GM18868 (cell line): ENCODE results near the gene RFWD3.
"Not testable (repeated sequence)": the region's sequence is repeated elsewhere in the genome, so short reads cannot be mapped to it uniquely, and the experiment has no call there.

Experiments used
- ATAC-seq: cut with Tn5 transposase; IDR thresholded peaks from one replicate; pipeline ENCODE4 v1.9.1; 2021; ENCODE audit warnings: mild to moderate bottlenecking, moderate library complexity; ENCODE audit not compliant: unreplicated experiment

RFWD3 gene

GRCh38 chr16:74666010-74666421, 661 bp downstream of the RFWD3 start:
- no peak for ATAC-seq

GRCh38 chr16:74661064-74661463, 5.6 kb downstream of the RFWD3 start:
- ATAC-seq, result no peak

DNA sequence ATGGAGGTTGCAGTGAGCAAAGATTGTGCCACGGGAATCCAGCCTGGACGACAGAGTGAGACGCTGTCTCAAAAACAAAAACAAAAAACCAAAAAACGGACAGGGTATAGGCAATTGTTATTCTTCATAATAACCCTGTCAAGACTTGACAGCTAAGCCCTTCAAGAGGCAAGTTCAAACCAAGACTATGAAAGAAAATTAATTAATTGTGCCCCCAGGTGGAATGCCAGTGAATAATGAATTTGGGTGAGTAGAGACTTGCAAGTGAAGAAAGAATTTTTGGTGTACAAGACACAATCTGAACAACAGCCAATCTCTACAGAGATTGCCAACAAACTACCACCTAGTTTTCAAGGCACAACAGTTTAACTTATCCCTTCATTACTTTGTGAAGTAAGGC, 6.3 kb downstream of the RFWD3 start:
- ATAC-seq, result no peak

DNA sequence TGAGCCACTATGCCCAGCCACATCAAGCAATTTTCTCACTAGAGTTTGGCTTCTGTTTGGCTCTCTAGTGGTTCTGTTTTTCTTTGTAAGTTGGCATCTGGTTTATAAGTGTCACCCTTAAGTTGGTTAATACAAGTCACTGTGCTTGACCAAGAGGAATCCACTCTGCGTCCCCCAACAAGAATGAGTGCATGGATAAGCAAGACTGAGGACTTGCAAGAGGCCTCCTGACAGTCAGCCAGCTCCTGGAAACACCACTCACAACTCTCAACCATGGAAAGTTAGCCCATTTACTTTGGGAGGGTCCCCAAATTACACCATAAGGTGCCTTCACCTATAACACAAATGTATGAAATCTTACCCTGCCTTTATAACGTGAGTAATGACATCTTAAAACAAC, 7.6 kb downstream of the RFWD3 start:
- no peak for ATAC-seq

DNA sequence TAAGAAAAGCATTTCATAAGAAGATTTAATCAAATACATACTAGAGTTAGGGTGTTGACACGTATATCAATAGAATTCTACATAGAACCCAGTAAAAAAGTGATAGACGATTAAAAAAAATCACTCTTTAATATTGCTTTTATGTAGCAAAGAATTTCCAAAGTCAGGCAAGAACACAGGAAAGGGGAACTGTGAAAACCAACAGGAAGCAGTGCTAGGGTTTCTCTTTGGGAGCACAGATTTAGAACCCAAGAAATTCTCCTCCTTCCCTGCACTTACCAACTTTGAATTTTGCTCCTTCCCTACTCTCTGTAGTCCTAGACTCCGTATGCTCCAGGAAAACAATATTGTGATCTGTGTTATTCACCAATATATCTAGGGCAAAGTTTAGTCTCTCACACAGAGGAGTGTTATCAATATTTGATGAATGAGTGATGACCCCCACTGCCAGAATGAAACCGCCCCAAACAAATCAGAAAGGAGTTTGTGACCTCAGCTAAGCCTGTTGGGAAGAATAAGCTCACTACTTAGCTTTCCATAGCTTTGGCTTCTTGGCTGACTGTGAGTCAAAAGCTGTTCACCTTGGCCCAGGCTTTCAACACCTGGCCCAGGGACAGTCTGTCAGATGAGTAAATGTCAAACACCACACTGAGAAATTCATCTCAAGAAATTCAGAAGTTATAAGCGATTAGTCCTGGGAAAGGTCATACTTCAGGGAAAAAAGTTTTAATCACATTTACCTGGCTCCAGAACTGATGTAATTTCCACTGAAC, 8.6 kb downstream of the RFWD3 start:
- ATAC-seq, result no peak

DNA sequence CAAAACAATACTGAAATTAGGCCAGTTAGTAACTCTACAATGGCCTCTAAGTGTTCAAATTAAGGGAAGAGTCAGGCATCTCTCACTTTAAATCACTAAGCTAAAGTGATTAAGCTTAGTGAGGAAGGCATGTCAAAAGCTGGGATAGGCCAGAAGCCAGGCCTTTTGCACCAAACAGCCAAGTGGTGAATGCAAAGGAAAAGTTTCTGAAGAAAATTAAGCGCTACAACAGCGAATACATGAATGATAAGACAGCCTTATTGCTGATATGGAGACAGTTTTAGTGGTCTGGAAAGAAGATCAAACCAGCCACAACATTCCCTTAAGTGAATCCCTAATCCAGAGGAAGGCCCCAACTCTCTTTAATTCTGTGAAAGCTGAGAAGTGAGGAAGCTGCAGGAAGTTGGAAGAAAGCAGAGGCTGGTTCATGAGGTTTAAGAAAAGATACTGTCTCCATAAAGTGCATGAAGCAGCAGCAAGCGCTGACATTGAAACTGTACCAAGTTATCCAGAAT, 12.1 kb downstream of the RFWD3 start:
- ATAC-seq, result no peak

DNA sequence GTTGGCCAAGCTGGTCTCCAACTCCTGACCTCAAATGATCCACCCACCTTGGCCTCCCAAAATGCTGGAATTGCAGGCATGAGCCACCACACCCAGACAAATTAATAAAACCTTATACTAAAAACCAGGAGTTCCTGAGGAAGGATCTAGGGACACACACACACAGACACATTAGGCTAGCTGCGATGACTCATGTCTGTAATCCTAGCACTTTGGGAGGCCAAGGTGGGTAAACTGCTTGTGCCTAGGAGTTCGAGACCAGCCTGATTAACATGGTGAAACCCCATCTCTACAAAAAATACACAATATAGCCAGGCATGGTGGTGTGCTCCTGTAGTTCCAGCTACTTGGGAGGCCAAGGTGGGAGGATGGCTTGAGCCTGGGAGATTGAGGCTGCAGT, 13.8 kb downstream of the RFWD3 start:
- ATAC-seq, result not testable (repeated sequence)

DNA sequence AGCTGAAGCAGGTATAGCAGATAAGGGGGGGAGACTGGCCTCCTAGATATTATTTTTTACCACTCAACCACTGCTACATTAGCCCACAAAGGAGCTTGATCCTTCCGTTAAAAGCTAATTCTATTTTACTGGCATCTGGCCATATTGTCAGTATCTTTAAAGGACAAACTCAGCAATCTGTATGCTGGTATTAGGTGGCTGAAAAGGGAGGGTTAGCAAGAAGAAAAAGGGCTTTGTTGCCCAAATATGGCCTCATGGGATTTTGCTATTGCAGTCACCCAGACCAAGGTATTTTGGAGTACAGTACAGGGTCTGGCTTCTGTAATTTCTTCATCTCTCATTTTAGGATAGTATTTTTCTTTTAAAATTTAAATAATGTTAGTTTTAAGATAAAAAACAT, 14.4 kb downstream of the RFWD3 start:
- no peak for ATAC-seq

DNA sequence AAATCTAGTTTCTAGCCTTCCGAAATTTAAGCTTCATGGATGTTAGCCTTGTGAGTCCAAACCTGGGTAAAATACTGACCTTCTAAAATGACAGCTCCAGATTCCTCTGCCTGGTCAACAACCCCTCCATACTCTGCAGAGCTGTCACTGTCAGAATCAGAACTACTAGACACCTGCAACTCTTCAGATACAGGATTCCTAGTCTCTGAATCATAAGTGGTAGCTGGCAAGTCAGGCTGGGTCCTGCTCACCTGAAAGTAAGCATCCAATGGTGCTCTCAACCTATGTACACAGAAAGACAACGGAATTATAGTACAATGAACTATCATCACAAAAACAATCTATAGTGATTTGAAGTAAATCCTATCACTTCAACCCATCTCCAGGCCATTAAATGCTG, 14.8 kb downstream of the RFWD3 start:
- no peak for ATAC-seq

DNA sequence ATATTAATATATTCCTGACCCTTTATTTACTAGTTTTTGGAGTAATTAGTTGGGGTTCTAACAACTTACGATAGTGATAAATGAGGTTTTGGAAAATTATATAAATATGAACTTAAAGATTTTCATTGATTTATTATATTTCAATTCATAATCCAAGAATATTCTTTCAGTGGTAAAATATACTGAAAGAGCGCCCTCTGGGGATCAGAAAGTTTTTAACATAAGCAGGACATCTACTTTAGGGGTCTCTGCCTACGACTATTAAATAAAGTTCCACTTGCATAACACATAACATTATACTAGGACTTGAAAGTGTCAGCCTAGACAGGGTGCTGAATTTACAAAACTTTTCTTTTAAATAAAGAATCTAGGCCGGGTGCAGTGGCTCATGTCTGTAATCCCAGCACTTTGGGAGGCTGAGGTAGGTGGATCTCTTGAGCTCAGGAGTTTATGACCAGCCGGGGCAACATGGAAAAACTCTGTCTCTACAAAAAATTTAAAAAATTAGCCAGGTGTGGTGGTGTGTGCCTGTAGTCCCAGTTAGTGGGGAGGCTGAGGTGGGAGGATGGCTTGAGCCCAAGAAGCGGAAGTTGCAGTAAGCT, 15.6 kb downstream of the RFWD3 start:
- no peak for ATAC-seq

DNA sequence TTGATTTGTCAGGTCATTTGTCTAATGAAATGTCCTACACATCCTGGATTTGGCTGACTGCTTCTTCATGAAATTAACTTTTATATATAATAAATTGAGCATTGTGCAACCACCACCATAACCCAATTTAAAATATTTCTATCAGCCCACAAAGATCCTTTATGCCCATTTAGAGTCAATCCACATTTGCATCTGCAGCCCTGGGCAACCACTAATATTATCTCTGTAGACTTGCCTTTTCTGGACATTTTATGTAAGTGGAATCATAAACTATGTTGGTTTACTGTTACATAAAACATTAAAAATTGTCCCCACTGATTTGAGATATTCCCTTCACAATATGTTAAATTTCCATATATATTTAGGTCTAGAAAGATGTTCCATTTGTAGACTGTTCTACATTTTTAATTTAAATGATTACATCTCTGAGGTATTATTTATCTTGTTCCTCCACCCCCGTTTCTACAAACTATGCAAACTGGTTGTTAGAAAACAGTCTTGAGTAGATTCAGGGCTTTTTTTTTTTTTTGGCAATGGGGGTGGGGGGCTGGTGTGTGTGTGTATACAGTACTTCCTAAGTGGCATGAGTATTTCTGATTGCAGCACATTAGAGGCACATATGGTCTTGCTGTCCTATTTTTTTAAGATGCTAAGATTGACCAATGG, 16.7 kb downstream of the RFWD3 start:
- ATAC-seq, result no peak

GRCh38 chr16:74641969-74642368, 24.7 kb downstream of the RFWD3 start:
- no peak for ATAC-seq

DNA sequence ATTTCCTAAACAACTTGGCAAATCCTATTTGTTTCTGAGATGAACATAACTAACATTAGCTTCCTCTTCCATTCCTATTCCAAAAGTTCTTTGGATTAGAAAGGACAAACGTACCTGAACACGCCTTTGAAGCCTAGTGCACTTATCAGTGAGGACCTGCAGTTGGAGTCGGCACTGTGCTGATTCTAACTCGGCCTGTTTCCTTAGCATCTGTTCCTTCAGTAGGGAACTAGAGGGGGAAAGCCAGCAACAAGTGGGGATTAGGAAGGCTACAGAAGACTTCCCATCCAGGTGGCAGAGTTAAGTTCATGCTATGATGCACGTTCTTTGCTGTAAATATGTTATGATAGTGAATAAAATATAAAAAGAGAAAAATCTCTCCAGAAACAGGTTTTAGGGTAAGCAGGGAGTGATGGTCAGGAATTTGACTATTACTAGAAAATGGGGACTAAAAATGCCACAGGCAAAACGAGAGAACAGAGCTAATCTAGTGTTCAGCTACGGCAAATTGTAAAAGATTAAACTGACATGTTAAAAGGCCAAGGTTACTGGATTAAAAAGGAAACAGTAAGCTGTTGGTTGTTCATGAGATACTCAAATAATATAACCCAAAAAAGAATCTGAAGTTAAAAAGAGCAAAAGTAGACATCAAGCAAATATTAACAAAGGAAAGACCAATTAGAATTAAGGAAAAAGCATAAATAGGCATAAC, 28.8 kb downstream of the RFWD3 start:
- ATAC-seq, result no peak

DNA sequence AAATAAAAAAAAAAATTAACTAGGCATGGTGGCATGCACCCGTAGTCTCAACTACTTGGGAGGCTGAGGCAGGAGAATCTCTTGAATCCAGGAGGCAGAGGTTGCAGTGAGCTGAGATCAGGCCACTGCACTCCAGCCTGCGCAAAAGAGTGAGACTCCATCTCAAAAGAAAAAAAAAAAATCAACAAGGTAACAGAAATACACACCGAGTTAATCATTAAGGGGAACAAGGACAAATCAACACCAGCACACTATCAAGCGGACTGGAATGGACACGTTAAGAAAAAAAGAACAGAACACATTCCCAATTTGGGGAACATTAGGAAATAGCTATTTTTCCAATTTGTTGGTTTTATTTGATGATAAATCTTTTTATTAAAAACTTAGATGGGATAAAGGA, 31.4 kb downstream of the RFWD3 start:
- no peak for ATAC-seq

- no peak for ATAC-seq
Measured at GRCh38 chr16:74633686-74634085, 33.0 kb downstream of the RFWD3 start.

DNA sequence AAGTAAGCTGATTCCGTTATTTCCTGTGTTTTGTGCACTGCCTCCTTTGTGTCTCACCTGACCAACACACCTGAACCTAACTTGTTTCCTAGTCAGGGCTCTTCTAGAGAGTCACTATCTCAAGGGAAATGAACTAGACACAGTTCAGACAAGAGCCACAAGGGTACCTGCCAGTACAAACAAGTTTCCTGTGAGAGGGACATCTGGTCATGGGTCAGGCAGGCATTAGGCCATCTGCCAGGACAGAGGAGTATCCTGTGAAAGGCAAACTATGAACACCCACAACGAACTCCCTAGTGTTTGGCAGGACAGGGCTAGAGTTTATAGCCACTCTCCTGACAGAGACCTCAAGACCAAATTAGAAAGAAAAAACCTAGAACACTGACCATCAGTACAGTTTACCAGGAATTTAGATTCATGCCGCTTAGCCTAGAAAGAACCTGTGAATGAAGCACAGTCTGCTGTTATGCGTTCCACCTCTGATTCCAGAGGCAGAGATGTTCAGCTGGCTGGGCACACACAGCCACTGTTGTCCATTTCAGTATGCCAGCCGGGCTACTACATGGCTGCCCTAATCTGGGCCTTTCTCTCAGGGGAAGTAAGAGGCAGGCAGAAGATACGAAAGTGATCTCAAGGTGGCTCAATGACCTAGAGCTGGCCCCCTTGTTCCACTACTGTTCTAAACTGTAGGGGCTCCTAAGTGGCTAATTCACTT, 39.0 kb downstream of the RFWD3 start:
- no peak for ATAC-seq

- ATAC-seq, result peak; percentile 67
Measured at GRCh38 chr16:74626741-74627416, 39.8 kb downstream of the RFWD3 start.

DNA sequence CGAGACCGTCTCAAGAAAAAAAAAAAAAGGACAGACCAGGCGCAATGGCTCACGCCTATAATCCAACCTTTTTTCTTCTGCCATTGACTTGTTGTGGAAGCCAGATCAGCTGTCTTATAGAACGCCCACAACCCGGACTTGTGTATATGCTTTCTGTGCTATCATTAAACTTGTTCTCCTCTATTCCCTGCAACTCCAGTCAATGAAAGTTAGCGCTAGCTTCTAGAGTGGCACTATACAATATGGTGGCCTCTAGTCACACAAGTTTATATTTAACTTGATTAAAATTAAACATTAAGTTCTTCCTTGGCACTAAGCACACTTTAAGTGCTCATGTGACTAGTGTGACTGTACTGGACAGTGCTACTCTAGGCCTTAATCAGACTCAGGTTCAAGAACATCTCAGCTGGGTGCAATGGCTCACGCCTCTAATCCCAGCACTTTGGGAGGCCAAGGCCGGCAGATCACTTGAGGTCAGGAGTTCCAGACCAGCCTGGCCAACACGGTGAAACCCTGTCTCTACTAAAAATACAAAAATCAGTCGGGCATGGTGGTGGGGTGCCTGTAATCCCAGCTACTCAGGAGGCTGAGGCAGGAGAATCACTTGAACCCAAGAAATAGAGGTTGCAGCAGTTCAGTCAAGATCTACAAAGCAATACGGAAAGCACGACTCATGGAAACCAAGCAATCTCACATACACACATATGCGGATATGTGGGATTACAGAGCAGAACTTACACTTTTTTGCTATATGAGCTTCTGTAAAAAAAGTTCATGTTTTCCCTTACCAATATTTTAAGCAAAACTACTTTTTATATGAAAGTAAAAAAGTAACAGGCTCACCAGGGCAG, 41.0 kb downstream of the RFWD3 start:
- no peak for ATAC-seq

GRCh38 chr16:74623839-74624235, 42.8 kb downstream of the RFWD3 start:
- no peak for ATAC-seq
